A549 (cell line): ENCODE results near the gene PKP4. TPM values are rescaled to one million over a fixed set of nuclear protein-coding genes. Genes with fewer than 3 reads are reported as not detected.

Source experiments
- ATAC-seq, 2 experiments: fragments of 200-7000 bp in 1 of 2; fragments of >200 bp in 1 of 2; cut with Nextera tagmentation in 1 of 2; cut with Tn5 transposase in 1 of 2; 3 replicates each; pipeline versions ENCODE4 v1.8.0 to v1.9.1; 2018 to 2020; ENCODE audit warnings: mild to moderate bottlenecking in 1 of 2, moderate library complexity in 1 of 2
- CTCF ChIA-PET: fragments of 300-600 bp; sonication (Branson Sonifier 250); formaldehyde crosslinking; extraction: SDS; loops from one replicate; lab custom pipeline; 2021; ENCODE audit warnings: antibody characterized with exemption, inconsistent platforms; lab: Yijun Ruan, JAX
- POLR2A ChIA-PET: fragments of 350-600 bp; formaldehyde crosslinking; extraction: SDS; loops from one replicate; lab custom pipeline; 2021; ENCODE audit warnings: antibody characterized with exemption, inconsistent platforms; lab: Yijun Ruan, JAX
- DNase-seq, 2 experiments: peaks; one replicate each; pipeline versions ENCODE4 v3.0.0 to v3.0.0-alpha.2; 2011 to 2016; ENCODE audit warnings: low read depth in 1 of 2, low spot score in 1 of 2
- FAIRE-seq: peaks from 2 replicates; lab custom pipeline; 2011; peaks lifted over from hg19 to GRCh38; lab: Jason Lieb, UNC
- H3K27ac ChIP-seq, 2 experiments: fragments of >200 bp; sonication (Bioruptor Twin); formaldehyde crosslinking; 3 replicates each; pipeline ENCODE4 v1.5.1; 2016 to 2017
- H3K4me1 ChIP-seq: fragments of >200 bp; sonication (Bioruptor Twin); formaldehyde crosslinking; 3 replicates; pipeline ENCODE4 v1.6.1; 2016
- H3K4me2 ChIP-seq: fragments of >200 bp; sonication (Bioruptor Twin); formaldehyde crosslinking; 3 replicates; pipeline ENCODE4 v1.6.1; 2016
- H3K4me3 ChIP-seq: fragments of >200 bp; sonication (Bioruptor Twin); formaldehyde crosslinking; 3 replicates; pipeline ENCODE4 v1.5.1; 2016
- H3K9me3 ChIP-seq: fragments of >200 bp; sonication (Bioruptor Twin); formaldehyde crosslinking; 3 replicates; pipeline ENCODE4 v1.6.1; 2016
- CBX2 ChIP-seq: fragments of 200-600 bp; sonication (generic); IDR thresholded peaks from 2 replicates; pipeline ENCODE4 v1.6.1; 2016; ENCODE audit warnings: low read depth, mild to moderate bottlenecking, borderline replicate concordance
- CBX8 ChIP-seq: fragments of 200-600 bp; sonication (generic); IDR thresholded peaks from 2 replicates; pipeline ENCODE4 v1.6.1; 2016
- CHD4 ChIP-seq: fragments of 200-600 bp; sonication (generic); IDR thresholded peaks from 2 replicates; pipeline ENCODE4 v1.6.1; 2016; ENCODE audit warnings: antibody characterized with exemption, mild to moderate bottlenecking, borderline replicate concordance
- EHMT2 ChIP-seq: fragments of 200-600 bp; sonication (generic); IDR thresholded peaks from 2 replicates; pipeline ENCODE4 v1.6.1; 2016; ENCODE audit warnings: antibody characterized with exemption, low read depth, mild to moderate bottlenecking, moderate library complexity
- EP300 ChIP-seq, 2 experiments: fragments of >200 bp; sonication (Bioruptor Twin); formaldehyde crosslinking; IDR thresholded peaks; 2 replicates in 1 of 2; 3 replicates in 1 of 2; pipeline ENCODE4 v1.6.1; 2016 to 2017
- ESRRA ChIP-seq: fragments of 150-350 bp; IDR thresholded peaks from 2 replicates; pipeline ENCODE4 v1.6.1; 2014; ENCODE audit warnings: mild to moderate bottlenecking, low read length, borderline replicate concordance
- FOSL2 ChIP-seq, 2 experiments: fragments of 450-650 bp in 1 of 2; fragments of >200 bp in 1 of 2; sonication (Bioruptor Twin) in 1 of 2; formaldehyde crosslinking; IDR thresholded peaks; 2 replicates each; pipeline versions ENCODE4 v1.5.0 to v1.6.1; 2016 to 2020; ENCODE audit warnings: mild to moderate bottlenecking in 1 of 2, moderate library complexity in 1 of 2
- FOXS1 ChIP-seq: fragments of 250-450 bp; sonication (Bioruptor Pico); IDR thresholded peaks from 2 replicates; pipeline ENCODE4 v1.5.0; 2020; ENCODE audit warnings: mild to moderate bottlenecking, moderate library complexity
- HEYL ChIP-seq: fragments of 250-450 bp; sonication (Bioruptor Pico); IDR thresholded peaks from 2 replicates; pipeline ENCODE4 v1.8.0; 2021; ENCODE audit warnings: mild to moderate bottlenecking, moderate library complexity
- HOXB13 ChIP-seq: fragments of 250-450 bp; sonication (Bioruptor Pico); IDR thresholded peaks from 2 replicates; pipeline ENCODE4 v1.5.0; 2020; ENCODE audit warnings: low read depth, mild to moderate bottlenecking, moderate library complexity
- HOXB5 ChIP-seq: fragments of 250-450 bp; sonication (Bioruptor Pico); IDR thresholded peaks from 2 replicates; pipeline ENCODE4 v1.5.0; 2020; ENCODE audit warnings: mild to moderate bottlenecking, moderate library complexity
- JUN ChIP-seq, 2 experiments: fragments of >200 bp; sonication (Bioruptor Twin); formaldehyde crosslinking; IDR thresholded peaks; 2 replicates in 1 of 2; 3 replicates in 1 of 2; pipeline ENCODE4 v1.6.1; 2016 to 2017
- NFE2L2 ChIP-seq: fragments of 150-350 bp; conservative IDR thresholded peaks from 2 replicates; pipeline ENCODE4 v1.6.1; 2014; ENCODE audit warnings: low read length
- NPAS2 ChIP-seq: fragments of 250-450 bp; sonication (Bioruptor Pico); IDR thresholded peaks from 2 replicates; pipeline ENCODE4 v1.8.0; 2022; ENCODE audit warnings: mild to moderate bottlenecking, moderate library complexity, borderline replicate concordance
- NR3C1 ChIP-seq: fragments of >200 bp; sonication (Bioruptor Twin); formaldehyde crosslinking; IDR thresholded peaks from 3 replicates; pipeline ENCODE4 v1.6.1; 2017
- PBX3 ChIP-seq: IDR thresholded peaks from 2 replicates; pipeline ENCODE4 v1.6.1; 2012
- POLR2A ChIP-seq: IDR thresholded peaks from 2 replicates; pipeline ENCODE4 v1.6.1; 2012; ENCODE audit warnings: mild to moderate bottlenecking, low read length
- POLR2AphosphoS2 ChIP-seq: conservative IDR thresholded peaks from 2 replicates; pipeline ENCODE4 v1.6.1; 2012; ENCODE audit warnings: low read length, improper control_type of control experiment, inconsistent platforms
- RAD21 ChIP-seq, 2 experiments: fragments of >200 bp in 1 of 2; sonication (Bioruptor Twin) in 1 of 2; formaldehyde crosslinking in 1 of 2; IDR thresholded peaks in 1 of 2; conservative IDR thresholded peaks in 1 of 2; 2 replicates in 1 of 2; 3 replicates in 1 of 2; pipeline ENCODE4 v1.6.1; 2012 to 2018; ENCODE audit warnings: inconsistent platforms in 1 of 2
- RARB ChIP-seq: fragments of 250-450 bp; sonication (Bioruptor Pico); IDR thresholded peaks from 2 replicates; pipeline ENCODE4 v1.8.0; 2021; ENCODE audit warnings: mild to moderate bottlenecking, moderate library complexity
- RFX5 ChIP-seq: fragments of 450-650 bp; IDR thresholded peaks from 2 replicates; pipeline ENCODE4 v1.7.1; 2014; ENCODE audit warnings: antibody characterized with exemption, mild to moderate bottlenecking, moderate library complexity
- RNF2 ChIP-seq: fragments of 200-600 bp; sonication (generic); IDR thresholded peaks from 2 replicates; pipeline ENCODE4 v1.6.1; 2016; ENCODE audit warnings: low read depth, mild to moderate bottlenecking, antibody characterized with exemption, moderate library complexity, borderline replicate concordance
- SREBF2 ChIP-seq: fragments of 450-650 bp; IDR thresholded peaks from 2 replicates; pipeline ENCODE4 v1.6.1; 2014; ENCODE audit warnings: mild to moderate bottlenecking, moderate library complexity
- ZNF302 ChIP-seq: fragments of 250-450 bp; sonication (Bioruptor Pico); IDR thresholded peaks from 2 replicates; pipeline ENCODE4 v1.9.0; 2021; ENCODE audit warnings: inconsistent platforms, mild to moderate bottlenecking, moderate library complexity
- WGBS: methylation state at CpG from one replicate; pipeline ENCODE4 v1.1.6; 2017; ENCODE audit errors: missing lambda C conversion rate; 5-methylcytosine and 5-hydroxymethylcytosine counted together
- polyA plus RNA-seq, 4 experiments: library from polyadenylated mRNA; depleted of rRNA in 3 of 4; stranded (reverse); fragments of >200 nt; fragmentation: RNase III in 1 of 4; extraction: RNeasy Plus Mini Kit Qiagen cat#74134 plus additional on column Dnase treatment in 1 of 4; gene quantifications; 2 replicates in 3 of 4; 3 replicates in 1 of 4; pipeline ENCODE4 v1.2.3, GENCODE V29; 2011 to 2017
- TF ChIP-seq, protein P1 (sequence below): fragments of >200 bp; sonication (Bioruptor Twin); formaldehyde crosslinking; IDR thresholded peaks from 2 replicates; pipeline ENCODE4 v1.6.1; 2016
- TF ChIP-seq, protein P2 (sequence below): fragments of 200-600 bp; sonication (generic); IDR thresholded peaks from 2 replicates; pipeline ENCODE4 v1.6.1; 2016; ENCODE audit warnings: antibody characterized with exemption, mild to moderate bottlenecking, moderate library complexity

The PKP4 gene
- polyA plus RNA-seq, 2 of the 4 experiments (the other 2 are of a cell fraction) = 27.0 to 56.6 TPM

DNA sequence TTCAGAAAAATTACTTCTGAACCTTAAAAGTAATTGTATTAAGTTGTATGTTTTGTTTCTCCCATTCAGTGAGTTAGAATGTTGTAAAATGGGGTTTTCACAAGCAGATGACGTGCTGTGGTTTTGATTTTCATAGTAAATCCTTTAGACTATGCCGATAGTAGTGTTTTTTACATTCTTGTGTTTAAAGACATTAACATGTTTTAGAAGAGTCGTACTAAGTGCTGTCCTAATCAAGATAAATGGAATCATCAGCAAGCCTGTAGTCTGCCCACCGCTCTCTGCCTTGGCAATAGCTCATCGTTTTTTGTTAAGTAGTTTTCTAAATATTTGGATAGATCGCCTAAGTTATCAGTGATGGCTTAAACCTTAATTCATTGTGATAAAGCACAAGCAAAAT, 21.5 kb downstream of the PKP4 start:
- WGBS = 86% methylated on average over 6 of the region's 6 CpGs
- FAIRE-seq = no peak
- Histone ChIP-seq H3K9me3 (no peaks in the 10 kb centered on the region), H3K4me3 (no peak overlapping the region), H3K4me2 (no peak overlapping the region), H3K27ac (no peak overlapping the region), H3K4me1 (peaks cover 19% of the 10 kb centered on the region)
- no peak for DNase-seq
- POLR2A ChIA-PET = no interaction called here
- no peak for ATAC-seq
- TF ChIP-seq, protein P1, sequence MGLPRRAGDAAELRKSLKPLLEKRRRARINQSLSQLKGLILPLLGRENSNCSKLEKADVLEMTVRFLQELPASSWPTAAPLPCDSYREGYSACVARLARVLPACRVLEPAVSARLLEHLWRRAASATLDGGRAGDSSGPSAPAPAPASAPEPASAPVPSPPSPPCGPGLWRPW = no peak
- no peak for TF ChIP-seq NFE2L2
- TF ChIP-seq RFX5 = no peak
- TF ChIP-seq RAD21 (conservative IDR thresholded peaks at IDR 0.05 in 1 of 2, IDR thresholded peaks at IDR 0.05 in 1 of 2) = no peak
- no peak for TF ChIP-seq RNF2
- TF ChIP-seq NPAS2 = no peak
- no peak for TF ChIP-seq CBX8
- TF ChIP-seq ESRRA = no peak
- no peak for TF ChIP-seq HOXB5
- no peak for TF ChIP-seq HEYL (CRISPR knock-in tag)
- CTCF ChIA-PET = interaction anchor here (0.6 to 0.7 kb wide), 2 partner anchors 16 to 177 kb away, joined by 3 to 4 read pairs; no protein-coding TSS in a partner anchor

GRCh38 chr2:158478816-158479215, 22.1 kb downstream of the PKP4 start:
- Histone ChIP-seq H3K4me2 (no peak overlapping the region), H3K9me3 (no peaks in the 10 kb centered on the region), H3K27ac (no peak overlapping the region), H3K4me3 (no peak overlapping the region), H3K4me1 (peaks cover 25% of the 10 kb centered on the region)
- CTCF ChIA-PET = no interaction called here
- TF ChIP-seq JUN (IDR thresholded peaks at IDR 0.05) (no peak), HOXB13 (CRISPR knock-in tag) (no peak), PBX3 (no peak), CBX2 (no peak)
- ATAC-seq (no peak), FAIRE-seq (no peak), DNase-seq (no peak)
- WGBS = 91% methylated on average over 1 of the region's 1 CpG
- POLR2A ChIA-PET = no interaction called here

DNA sequence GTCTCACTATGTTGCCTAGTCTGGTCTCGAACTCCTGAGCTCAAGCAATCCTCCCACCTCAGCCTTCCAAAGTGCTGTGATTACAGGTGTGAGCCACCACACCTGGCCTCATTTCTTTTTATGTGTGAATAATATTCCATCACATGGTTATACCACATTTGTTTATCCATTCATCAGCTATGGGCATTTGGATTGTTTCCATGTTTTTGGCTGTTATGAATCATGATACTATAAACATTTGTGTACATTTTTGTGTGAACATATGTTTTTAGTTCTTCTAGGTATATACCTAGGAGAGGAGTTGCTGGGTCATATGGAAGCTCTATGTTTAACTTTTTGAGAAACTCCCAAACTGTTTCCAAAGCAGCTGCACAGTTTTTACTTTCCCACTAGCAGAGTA, 24.4 kb downstream of the PKP4 start:
- WGBS = 89% methylated on average over 1 of the region's 1 CpG
- Histone ChIP-seq H3K4me2 (no peak overlapping the region), H3K4me1 (peaks cover 27% of the 10 kb centered on the region), H3K27ac (no peak overlapping the region), H3K4me3 (no peak overlapping the region), H3K9me3 (no peaks in the 10 kb centered on the region)
- POLR2A ChIA-PET = interaction anchor here (0.5 kb wide), 1 partner anchor 27 kb away, joined by 4 read pairs; no protein-coding TSS in a partner anchor
- TF ChIP-seq HEYL (CRISPR knock-in tag) = no peak
- TF ChIP-seq EP300 (IDR thresholded peaks at IDR 0.05) = no peak
- no peak for TF ChIP-seq RARB (CRISPR knock-in tag)
- TF ChIP-seq RNF2 = no peak
- no peak for TF ChIP-seq FOSL2 (IDR thresholded peaks at IDR 0.05)
- no peak for TF ChIP-seq FOSL2 (CRISPR knock-in tag; IDR thresholded peaks at IDR 0.05)
- no peak for TF ChIP-seq NR3C1
- no peak for TF ChIP-seq SREBF2
- TF ChIP-seq FOXS1 (CRISPR knock-in tag) = no peak
- no peak for TF ChIP-seq ZNF302
- no peak for TF ChIP-seq NFE2L2
- no peak for TF ChIP-seq EHMT2
- no peak for TF ChIP-seq CBX8
- no peak for TF ChIP-seq PBX3
- no peak for TF ChIP-seq POLR2AphosphoS2
- no peak for TF ChIP-seq CHD4
- TF ChIP-seq, protein P2, sequence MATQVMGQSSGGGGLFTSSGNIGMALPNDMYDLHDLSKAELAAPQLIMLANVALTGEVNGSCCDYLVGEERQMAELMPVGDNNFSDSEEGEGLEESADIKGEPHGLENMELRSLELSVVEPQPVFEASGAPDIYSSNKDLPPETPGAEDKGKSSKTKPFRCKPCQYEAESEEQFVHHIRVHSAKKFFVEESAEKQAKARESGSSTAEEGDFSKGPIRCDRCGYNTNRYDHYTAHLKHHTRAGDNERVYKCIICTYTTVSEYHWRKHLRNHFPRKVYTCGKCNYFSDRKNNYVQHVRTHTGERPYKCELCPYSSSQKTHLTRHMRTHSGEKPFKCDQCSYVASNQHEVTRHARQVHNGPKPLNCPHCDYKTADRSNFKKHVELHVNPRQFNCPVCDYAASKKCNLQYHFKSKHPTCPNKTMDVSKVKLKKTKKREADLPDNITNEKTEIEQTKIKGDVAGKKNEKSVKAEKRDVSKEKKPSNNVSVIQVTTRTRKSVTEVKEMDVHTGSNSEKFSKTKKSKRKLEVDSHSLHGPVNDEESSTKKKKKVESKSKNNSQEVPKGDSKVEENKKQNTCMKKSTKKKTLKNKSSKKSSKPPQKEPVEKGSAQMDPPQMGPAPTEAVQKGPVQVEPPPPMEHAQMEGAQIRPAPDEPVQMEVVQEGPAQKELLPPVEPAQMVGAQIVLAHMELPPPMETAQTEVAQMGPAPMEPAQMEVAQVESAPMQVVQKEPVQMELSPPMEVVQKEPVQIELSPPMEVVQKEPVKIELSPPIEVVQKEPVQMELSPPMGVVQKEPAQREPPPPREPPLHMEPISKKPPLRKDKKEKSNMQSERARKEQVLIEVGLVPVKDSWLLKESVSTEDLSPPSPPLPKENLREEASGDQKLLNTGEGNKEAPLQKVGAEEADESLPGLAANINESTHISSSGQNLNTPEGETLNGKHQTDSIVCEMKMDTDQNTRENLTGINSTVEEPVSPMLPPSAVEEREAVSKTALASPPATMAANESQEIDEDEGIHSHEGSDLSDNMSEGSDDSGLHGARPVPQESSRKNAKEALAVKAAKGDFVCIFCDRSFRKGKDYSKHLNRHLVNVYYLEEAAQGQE = no peak
- TF ChIP-seq POLR2A = no peak
- no peak for TF ChIP-seq HOXB5
- no peak for DNase-seq
- no peak for FAIRE-seq
- ATAC-seq = no peak
- CTCF ChIA-PET = no interaction called here
